OCI-LY1 (cell line): ENCODE results near the gene SEMA3F.

Experiments used
- EZH2 ChIP-seq: fragments of 200-600 bp; sonication (generic), shearing (Covaris generic); IDR thresholded peaks from 2 replicates; pipeline ENCODE4 v1.8.0; 2017; ENCODE audit warnings: borderline replicate concordance, mixed run types, mild to moderate bottlenecking, antibody characterized with exemption, low read length, moderate library complexity, mixed read lengths
- TF ChIP-seq, protein P1 (sequence below): fragments of 200-600 bp; sonication (generic), shearing (Covaris generic); IDR thresholded peaks from 2 replicates; pipeline ENCODE4 v1.5.1; 2017; ENCODE audit warnings: mild to moderate bottlenecking, antibody characterized with exemption, low read length, moderate library complexity, mixed read lengths

DNA sequence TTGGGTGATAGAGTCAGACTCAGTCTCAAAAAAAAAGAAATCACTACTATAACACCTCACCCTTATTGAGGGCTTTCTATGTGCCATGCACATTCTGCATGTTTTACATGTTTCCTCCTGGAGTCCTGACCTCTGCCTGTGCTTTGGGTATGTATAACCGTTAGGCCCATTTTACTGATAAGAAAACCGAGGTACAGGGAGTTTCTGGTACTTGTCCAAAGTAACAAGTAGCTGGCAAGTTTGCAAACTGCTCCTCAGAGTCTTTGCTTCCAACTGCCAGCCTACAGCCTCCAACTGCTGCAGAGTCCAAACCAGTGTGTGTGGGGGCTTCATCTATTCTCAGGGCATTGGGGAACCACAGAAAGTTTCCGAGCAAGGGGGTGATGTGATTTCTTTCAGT lies 77.2 kb downstream of the SEMA3F start:
- TF ChIP-seq, protein P1, sequence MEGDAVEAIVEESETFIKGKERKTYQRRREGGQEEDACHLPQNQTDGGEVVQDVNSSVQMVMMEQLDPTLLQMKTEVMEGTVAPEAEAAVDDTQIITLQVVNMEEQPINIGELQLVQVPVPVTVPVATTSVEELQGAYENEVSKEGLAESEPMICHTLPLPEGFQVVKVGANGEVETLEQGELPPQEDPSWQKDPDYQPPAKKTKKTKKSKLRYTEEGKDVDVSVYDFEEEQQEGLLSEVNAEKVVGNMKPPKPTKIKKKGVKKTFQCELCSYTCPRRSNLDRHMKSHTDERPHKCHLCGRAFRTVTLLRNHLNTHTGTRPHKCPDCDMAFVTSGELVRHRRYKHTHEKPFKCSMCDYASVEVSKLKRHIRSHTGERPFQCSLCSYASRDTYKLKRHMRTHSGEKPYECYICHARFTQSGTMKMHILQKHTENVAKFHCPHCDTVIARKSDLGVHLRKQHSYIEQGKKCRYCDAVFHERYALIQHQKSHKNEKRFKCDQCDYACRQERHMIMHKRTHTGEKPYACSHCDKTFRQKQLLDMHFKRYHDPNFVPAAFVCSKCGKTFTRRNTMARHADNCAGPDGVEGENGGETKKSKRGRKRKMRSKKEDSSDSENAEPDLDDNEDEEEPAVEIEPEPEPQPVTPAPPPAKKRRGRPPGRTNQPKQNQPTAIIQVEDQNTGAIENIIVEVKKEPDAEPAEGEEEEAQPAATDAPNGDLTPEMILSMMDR: no peak
- no peak for TF ChIP-seq EZH2
